ENCODE results near the gene DEAF1. TPM values are rescaled to one million over a fixed set of nuclear protein-coding genes. Genes with fewer than 3 reads are reported as not detected.
"Not testable (repeated sequence)": the region's sequence is repeated elsewhere in the genome, so short reads cannot be mapped to it uniquely, and the experiment has no call there.

DEAF1 gene
- total RNA-seq, 1 experiment from 2014 or later, result 62.2 TPM

DNA sequence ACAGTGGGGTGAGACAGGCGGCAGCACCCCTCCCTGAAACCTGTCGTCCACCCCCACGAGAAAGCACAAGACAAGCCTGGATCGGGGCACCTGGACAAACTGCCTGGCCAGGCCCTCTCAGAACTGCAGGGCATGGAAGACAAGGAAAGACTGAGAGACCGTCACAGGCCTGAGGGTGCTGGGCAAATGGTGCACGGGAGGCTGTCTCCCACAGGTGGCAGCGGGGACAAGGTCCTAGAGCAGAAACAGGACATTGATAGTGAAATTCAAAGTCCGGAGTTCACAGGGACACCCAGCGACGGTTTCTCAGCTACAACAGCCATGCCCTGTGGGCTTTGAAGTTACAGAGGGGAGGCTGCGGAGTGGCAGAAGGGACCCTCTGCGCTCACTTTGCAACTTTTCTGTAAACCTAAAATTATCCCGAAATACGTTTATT lies 37.3 kb downstream of the DEAF1 start:
- ChIA-PET CTCF (interaction anchor here (0.6 to 1.2 kb wide), 3 partner anchors 19 to 73 kb away, joined by 3 to 5 read pairs (median 3); no protein-coding TSS in a partner anchor), POLR2A (no interaction called here)
- DNase-seq (ENCODE audit: low spot score) (no peak), ATAC-seq (no peak)
- peaks cover 18% of the 10 kb centered on the region for H3K36me3 Mint-ChIP-seq
- no peaks in the 10 kb centered on the region for H3K9me3 Mint-ChIP-seq
- no peak overlapping the region for H3K4me3 Mint-ChIP-seq
- no peaks in the 10 kb centered on the region for H3K4me1 Mint-ChIP-seq
- peak overlapping the region; percentile 53; the same call in 1 of the 2 replicates for H3K27ac Mint-ChIP-seq
- no peak for TF ChIP-seq TP53 (CRISPR knock-in tag; IDR thresholded peaks at IDR 0.05)
- no peaks in the 10 kb centered on the region for H3K27me3 Mint-ChIP-seq (ENCODE audit: low read depth)

GRCh38 chr11:656866-657265 lies 38.2 kb downstream of the DEAF1 start:
- ATAC-seq (no peak), DNase-seq (ENCODE audit: low spot score) (no peak)
- Mint-ChIP-seq H3K36me3 (peaks cover 23% of the 10 kb centered on the region), H3K27ac (no peak overlapping the region), H3K4me3 (no peak overlapping the region), H3K27me3 (ENCODE audit: low read depth) (no peaks in the 10 kb centered on the region), H3K4me1 (no peaks in the 10 kb centered on the region), H3K9me3 (no peaks in the 10 kb centered on the region)
- POLR2A ChIA-PET, result interaction anchor here (1.2 kb wide), 1 partner anchor 15 kb away, joined by 4 read pairs; no protein-coding TSS in a partner anchor
- CTCF ChIA-PET, result no interaction called here
- no peak for TF ChIP-seq JAZF1 (CRISPR knock-in tag; IDR thresholded peaks at IDR 0.05)
- no peak for TF ChIP-seq IRF1 (CRISPR knock-in tag; IDR thresholded peaks at IDR 0.05)
- no peak for TF ChIP-seq ZNF138 (CRISPR knock-in tag; conservative IDR thresholded peaks at IDR 0.05)
- no peak for TF ChIP-seq NFE2L1 (CRISPR knock-in tag; IDR thresholded peaks at IDR 0.05)
- TF ChIP-seq PRRX2 (CRISPR knock-in tag; IDR thresholded peaks at IDR 0.05), result no peak
- TF ChIP-seq, protein P1, sequence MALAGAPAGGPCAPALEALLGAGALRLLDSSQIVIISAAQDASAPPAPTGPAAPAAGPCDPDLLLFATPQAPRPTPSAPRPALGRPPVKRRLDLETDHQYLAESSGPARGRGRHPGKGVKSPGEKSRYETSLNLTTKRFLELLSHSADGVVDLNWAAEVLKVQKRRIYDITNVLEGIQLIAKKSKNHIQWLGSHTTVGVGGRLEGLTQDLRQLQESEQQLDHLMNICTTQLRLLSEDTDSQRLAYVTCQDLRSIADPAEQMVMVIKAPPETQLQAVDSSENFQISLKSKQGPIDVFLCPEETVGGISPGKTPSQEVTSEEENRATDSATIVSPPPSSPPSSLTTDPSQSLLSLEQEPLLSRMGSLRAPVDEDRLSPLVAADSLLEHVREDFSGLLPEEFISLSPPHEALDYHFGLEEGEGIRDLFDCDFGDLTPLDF (CRISPR knock-in tag; IDR thresholded peaks at IDR 0.05), result no peak
- no peak for TF ChIP-seq ZNF416 (CRISPR knock-in tag; IDR thresholded peaks at IDR 0.05)
- TF ChIP-seq ZNF121 (CRISPR knock-in tag; IDR thresholded peaks at IDR 0.05), result no peak
- no peak for TF ChIP-seq SP1 (CRISPR knock-in tag; conservative IDR thresholded peaks at IDR 0.05)
- no peak for TF ChIP-seq RELA (CRISPR knock-in tag; IDR thresholded peaks at IDR 0.05; ENCODE audit: borderline replicate concordance)

DNA sequence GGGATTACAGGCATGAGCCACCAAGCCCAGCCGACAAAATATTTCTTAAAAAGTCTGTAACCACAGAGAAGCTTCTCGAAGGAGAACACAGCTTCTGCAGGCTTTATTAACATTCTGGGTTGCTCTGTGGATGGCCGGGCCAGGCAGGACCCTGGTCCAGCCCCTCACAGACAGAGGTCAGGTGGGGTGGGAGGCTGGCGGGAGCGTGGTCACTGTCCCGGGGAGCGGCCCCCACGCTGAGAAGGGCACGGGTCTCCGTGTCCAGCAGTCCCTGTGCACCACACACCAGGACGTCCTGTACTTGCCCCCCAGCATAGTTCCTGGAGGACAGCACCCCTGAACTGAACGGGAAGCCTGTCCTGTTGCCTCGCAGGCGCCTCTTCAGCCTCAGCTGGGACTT lies 38.6 kb downstream of the DEAF1 start:
- POLR2A ChIA-PET, result interaction anchor here (0.6 to 1.2 kb wide), 3 partner anchors 15 to 191 kb away, joined by 3 to 4 read pairs (median 4); no protein-coding TSS in a partner anchor
- TF ChIP-seq TEAD1 (CRISPR knock-in tag; IDR thresholded peaks at IDR 0.05), result no peak
- no peak for TF ChIP-seq PREB (CRISPR knock-in tag; IDR thresholded peaks at IDR 0.05; ENCODE audit: borderline replicate concordance)
- TF ChIP-seq SOX15 (CRISPR knock-in tag; IDR thresholded peaks at IDR 0.05), result no peak
- TF ChIP-seq FOXK1 (CRISPR knock-in tag; IDR thresholded peaks at IDR 0.05), result no peak
- no peak for TF ChIP-seq ZNF263 (CRISPR knock-in tag; IDR thresholded peaks at IDR 0.05; ENCODE audit: low read depth)
- no peak for TF ChIP-seq SMAD3 (CRISPR knock-in tag; IDR thresholded peaks at IDR 0.05; ENCODE audit: borderline replicate concordance)

DNA sequence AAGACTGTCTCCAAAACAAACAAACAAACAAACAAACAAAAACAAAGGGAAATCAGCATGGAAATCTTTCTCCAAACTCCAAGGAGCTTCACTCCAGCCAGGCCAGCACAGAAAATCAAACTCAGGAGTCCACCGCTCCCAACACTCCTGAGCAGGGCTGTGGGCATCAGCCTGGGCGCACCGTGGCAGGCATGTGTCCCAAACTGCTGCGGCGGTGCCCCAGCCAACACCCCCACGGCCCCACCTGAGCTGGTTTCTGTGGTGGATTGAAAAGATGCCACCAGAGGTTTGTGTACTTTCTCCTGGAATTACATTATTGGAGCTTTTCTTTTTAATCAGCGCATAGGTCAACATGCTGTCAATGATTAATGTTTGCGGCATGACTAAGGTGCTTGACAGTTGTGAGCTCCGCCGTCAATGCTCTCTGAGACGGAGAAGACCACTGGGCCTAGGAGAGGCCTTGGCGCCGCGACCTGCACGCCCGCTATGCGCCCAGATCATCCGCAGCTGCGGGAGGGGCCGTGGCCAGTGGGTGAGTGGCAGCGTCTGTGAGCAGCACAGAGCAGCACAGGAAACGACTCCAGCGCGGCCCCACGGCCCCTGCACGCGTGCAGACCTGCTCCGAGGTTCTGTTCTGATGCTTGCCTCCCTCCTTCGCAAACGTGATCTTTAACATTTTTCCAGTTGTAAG lies 39.8 kb downstream of the DEAF1 start:
- Mint-ChIP-seq H3K4me1 (no peaks in the 10 kb centered on the region), H3K4me3 (no peak overlapping the region), H3K36me3 (peaks cover 30% of the 10 kb centered on the region), H3K27ac (peak overlapping the region; percentile 45; the same call in 1 of the 2 replicates), H3K27me3 (ENCODE audit: low read depth) (no peaks in the 10 kb centered on the region), H3K9me3 (no peaks in the 10 kb centered on the region)
- CTCF ChIA-PET, result no interaction called here
- ATAC-seq (no peak), DNase-seq (ENCODE audit: low spot score) (no peak)
- TF ChIP-seq NR1H2 (CRISPR knock-in tag; IDR thresholded peaks at IDR 0.05), result no peak
- POLR2A ChIA-PET, result no interaction called here

More for the DNA sequence above, 38.6 kb downstream of the DEAF1 start:
- Mint-ChIP-seq H3K4me3 (no peak overlapping the region), H3K27ac (no peak overlapping the region), H3K9me3 (no peaks in the 10 kb centered on the region), H3K4me1 (no peaks in the 10 kb centered on the region), H3K36me3 (peaks cover 28% of the 10 kb centered on the region), H3K27me3 (ENCODE audit: low read depth) (no peaks in the 10 kb centered on the region)
- DNase-seq (ENCODE audit: low spot score), result no peak
- CTCF ChIA-PET, result no interaction called here
- no peak for ATAC-seq

DNA sequence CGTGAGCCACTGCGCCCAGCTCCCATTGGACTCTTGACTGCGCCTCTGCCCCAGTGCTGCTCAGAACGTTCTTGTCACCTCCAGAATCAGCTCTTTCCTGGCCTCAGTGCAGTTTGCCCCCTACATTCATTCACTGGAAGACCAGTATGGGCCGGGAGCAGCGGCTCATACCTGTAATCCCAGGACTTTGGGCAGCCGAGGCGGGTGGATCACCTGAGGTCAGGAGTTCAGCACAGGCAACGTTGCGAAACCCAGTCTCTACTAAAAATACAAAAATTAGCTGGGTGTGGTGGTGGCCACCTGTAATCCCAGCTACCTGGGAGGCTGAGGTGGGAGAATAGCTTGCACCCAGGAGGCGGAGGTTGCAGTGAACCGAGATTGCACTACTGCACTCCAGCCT lies 40.6 kb downstream of the DEAF1 start:
- CTCF ChIA-PET, ATAC-seq: not testable (repeated sequence)
- H3K36me3 Mint-ChIP-seq, result peaks cover 33% of the 10 kb centered on the region

More for the DNA sequence above, 40.6 kb downstream of the DEAF1 start:
- H3K27ac Mint-ChIP-seq; H3K9me3 Mint-ChIP-seq; H3K27me3 Mint-ChIP-seq (ENCODE audit: low read depth); H3K4me3 Mint-ChIP-seq; H3K4me1 Mint-ChIP-seq; POLR2A ChIA-PET; DNase-seq (ENCODE audit: low spot score): not testable (repeated sequence)

Data from WTC11 (cell line).